ENCODE measurements around the gene ANXA2R. TPM values are rescaled to one million over a fixed set of nuclear protein-coding genes. Genes with fewer than 3 reads are reported as not detected.
A peak's percentile ranks its signal among the peaks of the same experiment; 100 is the strongest.

ANXA2R gene
- total and polyA plus RNA-seq, 2 of the 13 experiments (the other 11 are each of a cell fraction or from before 2014, with no cell fraction given), result 0.95 to 1.3 TPM

- peak; percentile 76 for TF ChIP-seq CTCF (CRISPR knock-in tag; IDR thresholded peaks at IDR 0.05)
- TF ChIP-seq RORA (CRISPR knock-in tag; IDR thresholded peaks at IDR 0.05), result no peak
- TF ChIP-seq ZNF33B (CRISPR knock-in tag; IDR thresholded peaks at IDR 0.05), result no peak
- peak; percentile 66; the same call in 1 of the 2 replicates for TF ChIP-seq ZBTB25 (CRISPR knock-in tag; IDR thresholded peaks at IDR 0.05)
- no peak for TF ChIP-seq HIC2 (CRISPR knock-in tag; IDR thresholded peaks at IDR 0.05; ENCODE audit: low read depth)
- TF ChIP-seq MTF1 (CRISPR knock-in tag; IDR thresholded peaks at IDR 0.05), result no peak
- peak; percentile 81 for TF ChIP-seq REPIN1 (CRISPR knock-in tag; IDR thresholded peaks at IDR 0.05; ENCODE audit: borderline replicate concordance, low read depth)
- peak; percentile 52; the same call in 1 of the 2 replicates for TF ChIP-seq ATF2 (CRISPR knock-in tag; IDR thresholded peaks at IDR 0.05)
- TF ChIP-seq ZFP91 (CRISPR knock-in tag; IDR thresholded peaks at IDR 0.05; ENCODE audit: borderline replicate concordance), result peak; percentile 75
- peak; percentile 79; the same call in 1 of the 2 replicates for TF ChIP-seq KDM3A (CRISPR knock-in tag; IDR thresholded peaks at IDR 0.05; ENCODE audit: low read depth)
- TF ChIP-seq NR2F1 (CRISPR knock-in tag; IDR thresholded peaks at IDR 0.05), result no peak
- TF ChIP-seq ZNF546 (CRISPR knock-in tag; conservative IDR thresholded peaks at IDR 0.05), result no peak; the same call in 1 of the 2 replicates
- no peak; the same call in 1 of the 2 replicates for TF ChIP-seq ZNF510 (CRISPR knock-in tag; IDR thresholded peaks at IDR 0.05; ENCODE audit: low read depth)
- no peak for TF ChIP-seq FOXA1 (IDR thresholded peaks at IDR 0.05)
- no peak; the same call in 1 of the 2 replicates for TF ChIP-seq FOXA1 (CRISPR knock-in tag; IDR thresholded peaks at IDR 0.05)
- peak; percentile 62; the same call in 1 of the 2 replicates for TF ChIP-seq HBP1 (CRISPR knock-in tag; IDR thresholded peaks at IDR 0.05; ENCODE audit: low read depth)
- no peak; the same call in 1 of the 2 replicates for TF ChIP-seq DR1 (CRISPR knock-in tag; IDR thresholded peaks at IDR 0.05)
These were observed 31.6 kb downstream of the ANXA2R start (continued) for GRCh38 chr5:43008363-43009153.
